ENCODE data around the gene FGF6.
"Not testable (repeated sequence)": the region's sequence is repeated elsewhere in the genome, so short reads cannot be mapped to it uniquely, and the experiment has no call there.

The FGF6 gene

GRCh38 chr12:4422985-4423384 is 22.6 kb downstream of the FGF6 start:
- no peak for FAIRE-seq
- DNase-seq (ENCODE audit: extremely low spot score, insufficient read length, low read depth), result no peak

- DNase-seq (ENCODE audit: extremely low spot score, insufficient read length, low read depth) (peak; percentile 30), FAIRE-seq (peak; percentile 80)
Observed at GRCh38 chr12:4421590-4422031, 24.0 kb downstream of the FGF6 start.

GRCh38 chr12:4420138-4420670 is 25.4 kb downstream of the FGF6 start:
- FAIRE-seq (no peak), DNase-seq (ENCODE audit: extremely low spot score, insufficient read length, low read depth) (no peak)

- DNase-seq (ENCODE audit: extremely low spot score, insufficient read length, low read depth) (no peak), FAIRE-seq (no peak)
Observed at GRCh38 chr12:4418913-4419312, 26.7 kb downstream of the FGF6 start.

- FAIRE-seq, result no peak
- DNase-seq (ENCODE audit: extremely low spot score, insufficient read length, low read depth), result no peak
Observed at GRCh38 chr12:4417936-4418335, 27.7 kb downstream of the FGF6 start.

- FAIRE-seq (no peak), DNase-seq (ENCODE audit: extremely low spot score, insufficient read length, low read depth) (no peak)
Observed at GRCh38 chr12:4417455-4417854, 28.2 kb downstream of the FGF6 start.

- FAIRE-seq, result no peak
- no peak for DNase-seq (ENCODE audit: extremely low spot score, insufficient read length, low read depth)
Observed at GRCh38 chr12:4416276-4416675, 29.3 kb downstream of the FGF6 start.

- DNase-seq (ENCODE audit: extremely low spot score, insufficient read length, low read depth) (no peak), FAIRE-seq (no peak)
Observed at GRCh38 chr12:4412465-4412864, 33.1 kb downstream of the FGF6 start.

- FAIRE-seq, result no peak
Observed at GRCh38 chr12:4412056-4412455, 33.6 kb downstream of the FGF6 start.

GRCh38 chr12:4407136-4407535 is 38.5 kb downstream of the FGF6 start:
- no peak for FAIRE-seq
- DNase-seq (ENCODE audit: extremely low spot score, insufficient read length, low read depth), result no peak

More at GRCh38 chr12:4412056-4412455, 33.6 kb downstream of the FGF6 start:
- DNase-seq (ENCODE audit: extremely low spot score, insufficient read length, low read depth), result no peak

GRCh38 chr12:4404877-4405637 is 40.6 kb downstream of the FGF6 start:
- DNase-seq (ENCODE audit: extremely low spot score, insufficient read length, low read depth); FAIRE-seq: not testable (repeated sequence)

GRCh38 chr12:4402996-4403395 is 42.6 kb downstream of the FGF6 start:
- FAIRE-seq (no peak), DNase-seq (ENCODE audit: extremely low spot score, insufficient read length, low read depth) (no peak)

GRCh38 chr12:4401117-4401516 is 44.5 kb downstream of the FGF6 start:
- FAIRE-seq, result no peak
- no peak for DNase-seq (ENCODE audit: extremely low spot score, insufficient read length, low read depth)

- DNase-seq (ENCODE audit: extremely low spot score, insufficient read length, low read depth), result no peak
- FAIRE-seq, result no peak
Observed at GRCh38 chr12:4395818-4396217, 49.8 kb downstream of the FGF6 start.

- no peak for DNase-seq (ENCODE audit: extremely low spot score, insufficient read length, low read depth)
- no peak for FAIRE-seq
Observed at GRCh38 chr12:4393211-4393610, 52.4 kb downstream of the FGF6 start.

GRCh38 chr12:4392223-4392742 is 53.3 kb downstream of the FGF6 start:
- FAIRE-seq (no peak), DNase-seq (ENCODE audit: extremely low spot score, insufficient read length, low read depth) (no peak)

- FAIRE-seq, result no peak
Observed at GRCh38 chr12:4388662-4389061, 57.0 kb downstream of the FGF6 start.

GRCh38 chr12:4388032-4388431 is 57.6 kb downstream of the FGF6 start:
- no peak for FAIRE-seq

More at GRCh38 chr12:4388662-4389061, 57.0 kb downstream of the FGF6 start:
- DNase-seq (ENCODE audit: extremely low spot score, insufficient read length, low read depth), result no peak

GRCh38 chr12:4387607-4388006 is 58.0 kb downstream of the FGF6 start:
- DNase-seq (ENCODE audit: extremely low spot score, insufficient read length, low read depth) (no peak), FAIRE-seq (no peak)

More at GRCh38 chr12:4388032-4388431, 57.6 kb downstream of the FGF6 start:
- DNase-seq (ENCODE audit: extremely low spot score, insufficient read length, low read depth), result no peak

- DNase-seq (ENCODE audit: extremely low spot score, insufficient read length, low read depth), result no peak
Observed at GRCh38 chr12:4386801-4387200, 58.8 kb downstream of the FGF6 start.

More at GRCh38 chr12:4386801-4387200, 58.8 kb downstream of the FGF6 start:
- no peak for FAIRE-seq
